ENCODE measurements around the gene LTBP2.

GRCh38 chr14:74506411-74506851 lies 105.6 kb downstream of the LTBP2 start:
- no peak for TF ChIP-seq EZH2 (optimal IDR thresholded peaks at IDR 0.05; ENCODE audit: low read depth, low read length)
- no peak for TF ChIP-seq CTCF (IDR thresholded peaks at IDR 0.05; ENCODE audit: low read length)
- no peak for TF ChIP-seq EZH2phosphoT487 (IDR thresholded peaks at IDR 0.05; ENCODE audit: low read length)

All from MM.1S (cell line).